Breast epithelium (tissue), 3 donors: ENCODE data around the gene SLC37A1.

ENCODE experiments used
- POLR2AphosphoS5 ChIP-seq, 3 donors: sonication (generic); formaldehyde crosslinking; IDR thresholded peaks; one replicate each; pipeline ENCODE4 v1.6.1; 2017; ENCODE audit warnings: antibody characterized with exemption in 3 of 3
- TF ChIP-seq, protein P1 (sequence below), 3 donors: fragments of 450-650 bp; IDR thresholded peaks; one replicate each; pipeline ENCODE4 v1.5.1; 2016 to 2017; ENCODE audit warnings: antibody characterized with exemption in 3 of 3, mild to moderate bottlenecking in 3 of 3, moderate library complexity in 3 of 3

DNA sequence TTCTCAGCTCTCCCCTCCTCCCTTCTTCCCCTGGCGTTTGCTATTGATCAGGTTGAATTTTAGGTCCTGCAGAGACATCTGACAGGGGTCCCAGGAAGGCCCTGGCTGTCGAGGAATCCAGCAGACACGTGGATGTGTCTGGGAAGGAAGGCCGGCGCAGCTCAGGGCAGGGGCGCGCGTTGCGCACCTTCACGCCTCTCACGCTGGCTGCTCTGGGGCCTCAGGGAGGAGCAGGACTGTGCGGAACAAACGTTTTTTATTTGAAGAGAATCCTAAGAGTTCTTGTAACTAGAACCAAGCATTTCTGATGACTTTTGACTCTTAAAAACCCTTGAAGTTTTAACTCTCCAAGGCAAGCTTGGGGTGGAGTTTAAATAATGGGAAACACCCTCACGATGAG, 54.2 kb downstream of the SLC37A1 start:
- TF ChIP-seq POLR2AphosphoS5 (IDR thresholded peaks at IDR 0.05) = no peak
- TF ChIP-seq, protein P1, sequence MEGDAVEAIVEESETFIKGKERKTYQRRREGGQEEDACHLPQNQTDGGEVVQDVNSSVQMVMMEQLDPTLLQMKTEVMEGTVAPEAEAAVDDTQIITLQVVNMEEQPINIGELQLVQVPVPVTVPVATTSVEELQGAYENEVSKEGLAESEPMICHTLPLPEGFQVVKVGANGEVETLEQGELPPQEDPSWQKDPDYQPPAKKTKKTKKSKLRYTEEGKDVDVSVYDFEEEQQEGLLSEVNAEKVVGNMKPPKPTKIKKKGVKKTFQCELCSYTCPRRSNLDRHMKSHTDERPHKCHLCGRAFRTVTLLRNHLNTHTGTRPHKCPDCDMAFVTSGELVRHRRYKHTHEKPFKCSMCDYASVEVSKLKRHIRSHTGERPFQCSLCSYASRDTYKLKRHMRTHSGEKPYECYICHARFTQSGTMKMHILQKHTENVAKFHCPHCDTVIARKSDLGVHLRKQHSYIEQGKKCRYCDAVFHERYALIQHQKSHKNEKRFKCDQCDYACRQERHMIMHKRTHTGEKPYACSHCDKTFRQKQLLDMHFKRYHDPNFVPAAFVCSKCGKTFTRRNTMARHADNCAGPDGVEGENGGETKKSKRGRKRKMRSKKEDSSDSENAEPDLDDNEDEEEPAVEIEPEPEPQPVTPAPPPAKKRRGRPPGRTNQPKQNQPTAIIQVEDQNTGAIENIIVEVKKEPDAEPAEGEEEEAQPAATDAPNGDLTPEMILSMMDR (IDR thresholded peaks at IDR 0.05) = no peak
